K562 (cell line): Measurements from ENCODE around the gene CRK. TPM values are rescaled to one million over a fixed set of nuclear protein-coding genes. Genes with fewer than 3 reads are reported as not detected.
A peak's percentile ranks its signal among the peaks of the same experiment; 100 is the strongest.

Source experiments
- ATAC-seq: fragments of 200-7000 bp; cut with Tn5 transposase; 3 replicates; pipeline ENCODE4 v1.9.1; 2020; ENCODE audit warnings: moderate library complexity
- BruUV-seq: library from RNA; stranded (reverse); fragments of 400-500 nt; replicated peaks from 2 replicates; lab custom pipeline; 2021; lab: Mats Ljungman, UMichigan
- CTCF ChIA-PET: fragments of 300-600 bp; formaldehyde crosslinking; extraction: SDS; loops from one replicate; lab custom pipeline; 2021; ENCODE audit warnings: low intra/inter-chr PET ratio; lab: Yijun Ruan, JAX
- POLR2A ChIA-PET: fragments of 300-600, 350-650 bp; sonication (Branson Sonifier 250); formaldehyde crosslinking; extraction: SDS; loops from one replicate; lab custom pipeline; 2021; ENCODE audit warnings: antibody characterized with exemption, inconsistent platforms; lab: Yijun Ruan, JAX
- DNase-seq, 4 experiments: peaks; one replicate each; pipeline versions ENCODE4 v3.0.0 to v3.0.0-alpha.2; 2011 to 2018; ENCODE audit warnings: low spot score in 3 of 4, mixed read lengths in 3 of 4; ENCODE audit errors: extremely low read depth in 1 of 4
- FAIRE-seq: peaks from 2 replicates; lab custom pipeline; 2011; peaks lifted over from hg19 to GRCh38; lab: Jason Lieb, UNC
- H2AFZ ChIP-seq: 2 replicates; pipeline ENCODE4 v1.6.0; 2011; ENCODE audit warnings: low read depth, low read length, control low read depth, inconsistent platforms
- H3K27ac ChIP-seq: fragments of 200-600 bp; 3 replicates; pipeline ENCODE4 v1.8.0; 2011; ENCODE audit warnings: low read depth, mild to moderate bottlenecking, control low read depth, inconsistent platforms, low read length, moderate library complexity, mixed read lengths; ENCODE audit errors: extremely low read depth
- H3K27me3 ChIP-seq, 2 experiments: fragments of 300-600 bp in 1 of 2; 2 replicates in 1 of 2; 3 replicates in 1 of 2; pipeline versions ENCODE4 v1.6.0 to v1.8.0; 2011; ENCODE audit warnings: inconsistent platforms in 2 of 2, low read length in 2 of 2, mild to moderate bottlenecking in 1 of 2, mixed read lengths in 1 of 2, moderate library complexity in 1 of 2; ENCODE audit not compliant: control insufficient read depth in 2 of 2, insufficient read depth in 2 of 2
- H3K36me3 ChIP-seq: fragments of 300-600 bp; 3 replicates; pipeline ENCODE4 v1.8.0; 2011; ENCODE audit warnings: mild to moderate bottlenecking, low read length, inconsistent platforms; ENCODE audit not compliant: control insufficient read depth, insufficient read depth
- H3K4me1 ChIP-seq, 2 experiments: fragments of 200-600 bp in 1 of 2; replicated peaks in 1 of 2; 2 replicates in 1 of 2; 3 replicates in 1 of 2; pipeline versions ENCODE4 v1.5.1 to v1.8.0; 2011; ENCODE audit warnings: inconsistent platforms in 2 of 2, low read length in 2 of 2, mild to moderate bottlenecking in 1 of 2, mixed read lengths in 1 of 2, moderate library complexity in 1 of 2; ENCODE audit not compliant: control insufficient read depth in 2 of 2, insufficient read depth in 2 of 2
- H3K4me2 ChIP-seq: 2 replicates; pipeline ENCODE4 v1.6.1; 2011; ENCODE audit warnings: low read length, control low read depth, inconsistent platforms, mixed read lengths; ENCODE audit not compliant: insufficient read depth
- H3K4me3 ChIP-seq: fragments of 200-600 bp; sonication (generic), shearing (Covaris generic); 2 replicates; pipeline ENCODE4 v1.5.1; 2016; ENCODE audit warnings: control low read depth, inconsistent platforms
- H3K79me2 ChIP-seq: fragments of 200-600 bp; 3 replicates; pipeline ENCODE4 v1.8.0; 2011; ENCODE audit warnings: low read length, inconsistent platforms; ENCODE audit not compliant: control insufficient read depth, insufficient read depth
- H3K9ac ChIP-seq, 2 experiments: 2 replicates each; pipeline versions ENCODE4 v1.6.0 to v1.6.1; 2011; ENCODE audit warnings: low read depth in 2 of 2, low read length in 2 of 2, control low read depth in 1 of 2, inconsistent platforms in 1 of 2, mild to moderate bottlenecking in 1 of 2, mixed read lengths in 1 of 2; ENCODE audit not compliant: insufficient read depth in 1 of 2
- H3K9me1 ChIP-seq: one replicate; pipeline ENCODE4 v1.6.0; 2011; ENCODE audit warnings: inconsistent platforms, mild to moderate bottlenecking, low read length, moderate library complexity; ENCODE audit not compliant: control insufficient read depth, insufficient read depth
- H3K9me3 ChIP-seq: replicated peaks from 2 replicates; pipeline ENCODE4 v1.5.1; 2011; ENCODE audit warnings: low read depth, low read length, inconsistent platforms; ENCODE audit not compliant: control insufficient read depth, insufficient read depth
- H4K20me1 ChIP-seq: replicated peaks from 2 replicates; pipeline ENCODE4 v1.6.1; 2011; ENCODE audit warnings: low read length, inconsistent platforms, mixed read lengths; ENCODE audit not compliant: control insufficient read depth, insufficient read depth
- FOXM1 ChIP-seq, 2 experiments: fragments of 450-650 bp in 1 of 2; sonication (generic) in 1 of 2; formaldehyde crosslinking in 1 of 2; IDR thresholded peaks; 2 replicates each; pipeline versions ENCODE4 v1.6.1 to v1.9.0; 2017 to 2022; ENCODE audit warnings: low read depth in 2 of 2, mild to moderate bottlenecking in 2 of 2, missing genetic modification reagents in 1 of 2, moderate library complexity in 1 of 2
- THRA ChIP-seq: fragments of 450-650 bp; IDR thresholded peaks from 2 replicates; pipeline ENCODE4 v1.6.1; 2017; ENCODE audit warnings: mild to moderate bottlenecking, moderate library complexity
- ZFX ChIP-seq: sonication (generic); formaldehyde crosslinking; IDR thresholded peaks from 2 replicates; pipeline ENCODE4 v1.8.0; 2022; ENCODE audit warnings: mild to moderate bottlenecking, missing genetic modification reagents, moderate library complexity
- ZNF609 ChIP-seq: sonication (generic); formaldehyde crosslinking; IDR thresholded peaks from 2 replicates; pipeline ENCODE4 v1.8.1; 2023; ENCODE audit warnings: missing genetic modification reagents, mild to moderate bottlenecking, borderline replicate concordance
- WGBS: fragments of 100-300 bp; shearing (Covaris generic); methylation state at CpG from one replicate; pipeline ENCODE4 v1.1.6; 2016; ENCODE audit warnings: low coverage, mixed read lengths; ENCODE audit not compliant: insufficient coverage; ENCODE audit errors: missing lambda C conversion rate; 5-methylcytosine and 5-hydroxymethylcytosine counted together
- in situ Hi-C: fragments of 300-500 bp; cut with MboI; formaldehyde crosslinking; loops from 4 replicates; pipeline ENCODE4 v1.15.0; 2018; ENCODE audit warnings: inconsistent platforms, mixed read lengths
- intact Hi-C: fragments of 100-400 bp; cut with micrococcal nuclease; formaldehyde crosslinking; loops from 2 replicates; pipeline ENCODE4 v1.14.2; 2022
- polyA plus RNA-seq, 8 experiments: library from polyadenylated mRNA; depleted of rRNA in 4 of 8; stranded (reverse) in 5 of 8; unstranded in 3 of 8; fragments of >200 nt; fragmentation: Nextera tagmentation in 2 of 8; fragmentation: Illumina TruSeq in 1 of 8; extraction: Ambion mirVana in 2 of 8; extraction: Trizol in 1 of 8; gene quantifications; 2 replicates each; pipeline versions ENCODE4 v1.2.1 to v1.2.3, GENCODE V29; 2011 to 2014; ENCODE audit warnings: inconsistent platforms in 1 of 8, missing spikeins in 1 of 8
- total RNA-seq, 7 experiments: library from RNA; depleted of rRNA in 6 of 7; stranded (reverse); fragments of >200 nt in 6 of 7; fragmentation: Illumina TruSeq in 2 of 7; extraction: Trizol in 2 of 7; gene quantifications; 2 replicates each; pipeline versions ENCODE4 v1.2.1 to v1.2.3, GENCODE V29; 2011 to 2021; ENCODE audit warnings: low replicate concordance in 1 of 7

Gene CRK
- total and polyA plus RNA-seq, 9 of the 15 experiments (the other 6 are each of a cell fraction or from before 2014, with no cell fraction given) = 13.1 to 40.2 (median 26.1) TPM

- H3K4me2 ChIP-seq = peak overlapping the region; percentile 81
- CTCF ChIA-PET = interaction anchor here (1.1 kb wide), 1 partner anchor 123 kb away, joined by 3 read pairs; no protein-coding TSS in a partner anchor
- no peak for ATAC-seq
- H3K9ac ChIP-seq = peak overlapping the region; percentile 55 to 83; a peak in 3 of 4 replicates
- no peaks in the 10 kb centered on the region for H3K9me3 ChIP-seq
- no peak for FAIRE-seq
- in situ Hi-C loops = no loop called here
- peak overlapping the region; percentile 72; the same call in 2 of the 3 replicates for H3K27ac ChIP-seq
- H2AFZ ChIP-seq = no peak overlapping the region
- no peak for DNase-seq
- intact Hi-C loops = loop anchor here (2.0 kb wide), 1 partner anchor 28 kb away; the partner anchor contains the start of gene INPP5K
- H3K4me3 ChIP-seq = no peak overlapping the region
- POLR2A ChIA-PET = interaction anchor here (0.6 to 1.4 kb wide), 3 partner anchors 9 to 72 kb away, joined by 3 to 5 read pairs (median 3); no protein-coding TSS in a partner anchor
- no TSS peak for BruUV-seq
- TF ChIP-seq ZNF609 (CRISPR knock-in tag) = 0 out of 2 replicates have a peak, but pooled peaks have one; percentile 43
- TF ChIP-seq THRA = no peak
- no peak for TF ChIP-seq FOXM1 (IDR thresholded peaks at IDR 0.05; ENCODE audit: low read depth)
- TF ChIP-seq FOXM1 (CRISPR knock-in tag; IDR thresholded peaks at IDR 0.05; ENCODE audit: low read depth) = no peak
- peak; percentile 1; the same call in 1 of the 2 replicates for TF ChIP-seq ZFX (CRISPR knock-in tag)
- H3K9me1 ChIP-seq = no peaks in the 10 kb centered on the region
- no peaks in the 10 kb centered on the region for H3K27me3 ChIP-seq
- peaks cover 16 to 89% of the 10 kb centered on the region in 2 experiments; a peak in 4 of 5 replicates for H3K4me1 ChIP-seq
- WGBS = 100% methylated on average over 2 of the region's 7 CpGs
- no peaks in the 10 kb centered on the region for H3K36me3 ChIP-seq
- no peaks in the 10 kb centered on the region for H4K20me1 ChIP-seq
- peaks cover 22% of the 10 kb centered on the region for H3K79me2 ChIP-seq
Observed at GRCh38 chr17:1488826-1489270, 32.8 kb upstream of the CRK start.
